DMS 273 (cell line): ENCODE data around the gene KCNK4.

ENCODE experiments used
- DNase-seq: peaks from one replicate; lab custom pipeline; 2025; ENCODE audit not compliant: unreplicated experiment; lab: John Stamatoyannopoulos, UW

Gene KCNK4

GRCh38 chr11:64343767-64344559 lies 52.9 kb downstream of the KCNK4 start:
- peak; percentile 57 for DNase-seq

DNA sequence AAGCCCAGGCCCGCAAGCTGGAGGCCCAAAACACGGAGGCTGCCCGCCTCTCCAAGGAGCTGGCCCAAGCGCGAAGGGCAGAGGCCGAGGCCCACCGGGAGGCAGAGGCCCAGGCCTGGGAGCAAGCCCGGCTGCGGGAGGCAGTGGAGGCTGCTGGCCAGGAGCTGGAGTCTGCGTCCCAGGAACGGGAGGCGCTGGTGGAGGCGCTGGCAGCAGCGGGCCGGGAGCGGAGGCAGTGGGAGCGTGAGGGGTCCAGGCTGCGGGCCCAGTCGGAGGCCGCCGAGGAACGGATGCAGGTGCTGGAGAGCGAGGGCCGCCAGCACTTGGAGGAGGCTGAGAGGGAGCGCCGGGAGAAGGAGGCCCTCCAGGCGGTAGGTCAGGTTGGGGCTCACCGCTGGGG lies 53.7 kb downstream of the KCNK4 start:
- no peak for DNase-seq

GRCh38 chr11:64347193-64347867 lies 56.2 kb downstream of the KCNK4 start:
- no peak for DNase-seq

DNA sequence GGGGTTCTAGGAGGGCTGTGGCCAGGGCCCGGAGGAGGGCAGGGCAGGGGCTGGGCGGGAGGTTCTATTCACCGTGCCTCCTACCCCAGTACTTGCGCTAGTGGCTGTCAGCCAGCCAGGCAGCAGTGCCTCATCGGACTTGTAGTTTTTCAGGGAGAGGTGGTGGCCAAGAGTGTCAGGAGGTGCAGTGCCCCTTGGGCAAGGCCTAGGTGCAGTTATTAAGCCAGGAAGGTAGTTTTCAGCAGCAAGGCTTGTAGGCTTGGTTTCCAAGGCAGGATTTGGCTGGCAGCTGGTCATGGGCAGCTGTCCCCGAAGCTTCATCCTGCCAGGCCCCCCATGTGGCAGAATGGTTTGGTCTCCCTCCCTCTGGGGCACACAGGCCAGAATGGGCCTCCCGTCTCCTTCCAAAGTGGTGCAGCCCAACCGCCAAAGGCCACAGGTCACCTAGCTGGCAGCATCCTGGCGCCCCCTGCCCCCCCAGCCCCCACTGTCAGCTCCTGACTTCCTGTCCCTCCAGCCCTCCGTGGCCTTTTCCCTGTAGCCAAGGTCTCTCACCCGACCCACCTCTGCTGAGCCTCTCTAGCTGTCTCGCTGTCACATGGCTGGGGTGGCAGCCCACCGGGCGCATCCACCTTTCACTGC lies 57.4 kb downstream of the KCNK4 start:
- peak; percentile 76 for DNase-seq

- no peak for DNase-seq
These were observed 57.9 kb downstream of the KCNK4 start for GRCh38 chr11:64349025-64349387.

GRCh38 chr11:64349404-64349803 lies 58.3 kb downstream of the KCNK4 start:
- no peak for DNase-seq
